GM21528 (cell line): Measurements from ENCODE around the gene BRWD1.

Source experiments
- ATAC-seq: cut with Tn5 transposase; IDR thresholded peaks from one replicate; pipeline ENCODE4 v1.9.1; 2021; ENCODE audit warnings: mild to moderate bottlenecking, moderate library complexity; ENCODE audit not compliant: unreplicated experiment, low FRiP score

The BRWD1 gene

GRCh38 chr21:39330001-39330400 lies 16.6 kb upstream of the BRWD1 start:
- ATAC-seq, result no peak

GRCh38 chr21:39327727-39328126 lies 14.3 kb upstream of the BRWD1 start:
- ATAC-seq, result no peak

GRCh38 chr21:39326607-39327307 lies 13.3 kb upstream of the BRWD1 start:
- ATAC-seq, result no peak

- ATAC-seq, result no peak
Measured at GRCh38 chr21:39325458-39325857, 12.0 kb upstream of the BRWD1 start.

GRCh38 chr21:39321424-39321823 lies 8.0 kb upstream of the BRWD1 start:
- ATAC-seq, result no peak

GRCh38 chr21:39319814-39320332 lies 6.4 kb upstream of the BRWD1 start:
- ATAC-seq, result no peak

GRCh38 chr21:39319251-39319756 lies 5.9 kb upstream of the BRWD1 start:
- no peak for ATAC-seq

GRCh38 chr21:39318091-39318959 lies 4.9 kb upstream of the BRWD1 start:
- ATAC-seq, result no peak

- ATAC-seq, result no peak
Measured at GRCh38 chr21:39317134-39318090, 4.0 kb upstream of the BRWD1 start.

GRCh38 chr21:39316729-39317128 lies 3.3 kb upstream of the BRWD1 start:
- ATAC-seq, result no peak

GRCh38 chr21:39315603-39316445 lies 2.4 kb upstream of the BRWD1 start:
- ATAC-seq, result no peak

GRCh38 chr21:39314143-39315027 lies 953 bp upstream of the BRWD1 start:
- ATAC-seq, result peak; percentile 12

- ATAC-seq, result peak; percentile 21
Measured at GRCh38 chr21:39313042-39313570, 326 bp downstream of the BRWD1 start.

- peak; percentile 66 for ATAC-seq
Measured at GRCh38 chr21:39312112-39313041, 1.1 kb downstream of the BRWD1 start.

GRCh38 chr21:39311164-39311563 lies 2.3 kb downstream of the BRWD1 start:
- ATAC-seq, result no peak

- ATAC-seq, result no peak
Measured at GRCh38 chr21:39307466-39307865, 6.0 kb downstream of the BRWD1 start.

- no peak for ATAC-seq
Measured at GRCh38 chr21:39300587-39300986, 12.8 kb downstream of the BRWD1 start.
